ENCODE results near the gene SEMA3B. TPM values are rescaled to one million over a fixed set of nuclear protein-coding genes. Genes with fewer than 3 reads are reported as not detected.

SEMA3B gene
- total RNA-seq, 4 donors from 2014 or later: 37.4 to 66.6 (median 46.4) TPM

DNA sequence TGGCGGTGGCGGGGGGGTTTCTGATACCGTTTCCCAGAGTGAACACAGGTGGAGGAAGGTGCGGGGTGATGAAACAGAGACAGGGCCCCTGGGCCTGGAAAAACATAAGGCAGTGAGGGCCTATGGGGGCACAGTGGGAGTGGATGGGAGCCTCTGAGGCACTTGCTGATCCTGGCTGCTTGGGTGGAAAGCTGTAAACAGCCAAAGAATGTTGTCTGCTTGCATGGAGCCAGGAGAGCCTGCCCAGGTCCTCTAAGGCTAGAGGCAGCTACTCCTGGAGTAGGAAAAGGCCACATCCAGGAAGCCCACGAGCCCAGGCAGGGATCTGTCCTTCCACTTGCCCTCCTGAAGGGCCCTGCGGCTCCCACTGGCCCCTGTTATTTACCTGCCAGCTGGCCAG, 2.9 kb upstream of the SEMA3B start:
- no peaks in the 10 kb centered on the region for H3K9me3 ChIP-seq
- peaks cover 60 to 92% (median 85%) of the 10 kb centered on the region in 4 donors for H3K4me1 ChIP-seq
- H3K27ac ChIP-seq (replicated peaks in 1 of 4): peak overlapping the region; percentile 93 to 100 (median 96)
- TF ChIP-seq POLR2A (IDR thresholded peaks at IDR 0.05; ENCODE audit: low read depth): no peak
- no peak for TF ChIP-seq EP300 (IDR thresholded peaks at IDR 0.05)
- no peak for TF ChIP-seq POLR2AphosphoS5 (IDR thresholded peaks at IDR 0.05)
- TF ChIP-seq CTCF (IDR thresholded peaks at IDR 0.05): no peak
- no peaks in the 10 kb centered on the region for H3K36me3 ChIP-seq
- intact Hi-C loops (cut with DNase I): no loop called here
- no peaks in the 10 kb centered on the region for H3K27me3 ChIP-seq
- DNase-seq (ENCODE audit: extremely low spot score): no peak
- 83% methylated on average over 4 of the region's 6 CpGs for WGBS
- H3K4me3 ChIP-seq: peak overlapping the region; percentile 55 to 74 (median 63)

GRCh38 chr3:50266836-50267235, 2.1 kb upstream of the SEMA3B start:
- DNase-seq (ENCODE audit: extremely low spot score): no peak
- WGBS: 87% methylated on average over 3 of the region's 7 CpGs
- Histone ChIP-seq H3K9me3 (no peaks in the 10 kb centered on the region), H3K36me3 (no peaks in the 10 kb centered on the region), H3K27ac (replicated peaks in 1 of 4) (peak overlapping the region; percentile 93 to 100 (median 96)), H3K4me1 (peaks cover 54 to 92% (median 77%) of the 10 kb centered on the region in 4 donors), H3K4me3 (peak overlapping the region; percentile 55 to 74 (median 63)), H3K27me3 (no peaks in the 10 kb centered on the region)
- intact Hi-C loops (cut with DNase I): no loop called here
- TF ChIP-seq CTCF (IDR thresholded peaks at IDR 0.05) (no peak), POLR2AphosphoS5 (IDR thresholded peaks at IDR 0.05) (no peak), EP300 (IDR thresholded peaks at IDR 0.05) (no peak), POLR2A (IDR thresholded peaks at IDR 0.05; ENCODE audit: low read depth) (no peak)

- Histone ChIP-seq H3K9me3 (no peaks in the 10 kb centered on the region), H3K4me1 (peaks cover 54 to 93% (median 76%) of the 10 kb centered on the region in 4 donors), H3K36me3 (no peaks in the 10 kb centered on the region), H3K4me3 (peak overlapping the region; percentile 55 to 74 (median 63)), H3K27ac (replicated peaks in 1 of 4) (peak overlapping the region; percentile 93 to 100 (median 96)), H3K27me3 (no peaks in the 10 kb centered on the region)
- no peak for TF ChIP-seq CTCF (IDR thresholded peaks at IDR 0.05)
- no peak for TF ChIP-seq EP300 (IDR thresholded peaks at IDR 0.05)
- peak; percentile 72 for TF ChIP-seq POLR2A (IDR thresholded peaks at IDR 0.05; ENCODE audit: low read depth)
- peak; percentile 84 to 97 for TF ChIP-seq POLR2AphosphoS5 (IDR thresholded peaks at IDR 0.05)
- intact Hi-C loops (cut with DNase I): no loop called here
- DNase-seq (ENCODE audit: extremely low spot score): no peak
- 10% methylated on average over 14 of the region's 22 CpGs for WGBS
These were observed 1.6 kb upstream of the SEMA3B start for GRCh38 chr3:50267280-50267913.

GRCh38 chr3:50268276-50268675, 671 bp upstream of the SEMA3B start:
- H3K36me3 ChIP-seq: no peaks in the 10 kb centered on the region
- intact Hi-C loops (cut with DNase I): no loop called here
- 43% methylated on average over 3 of the region's 3 CpGs for WGBS
- no peak for TF ChIP-seq POLR2A (IDR thresholded peaks at IDR 0.05; ENCODE audit: low read depth)
- no peak for TF ChIP-seq CTCF (IDR thresholded peaks at IDR 0.05)
- no peak for TF ChIP-seq POLR2AphosphoS5 (IDR thresholded peaks at IDR 0.05)
- no peak for TF ChIP-seq EP300 (IDR thresholded peaks at IDR 0.05)
- no peaks in the 10 kb centered on the region for H3K9me3 ChIP-seq
- no peak for DNase-seq (ENCODE audit: extremely low spot score)
- peak overlapping the region; percentile 93 to 100 (median 96) for H3K27ac ChIP-seq (replicated peaks in 1 of 4)
- H3K4me1 ChIP-seq: peaks cover 61 to 93% (median 78%) of the 10 kb centered on the region in 4 donors
- H3K4me3 ChIP-seq: peak overlapping the region; percentile 55 to 74 (median 63)
- H3K27me3 ChIP-seq: peaks cover 0 to 2% (median 0%) of the 10 kb centered on the region in 4 donors

Measured in esophagus muscularis mucosa (tissue), 4 donors.